Panc1 (cell line): ENCODE data around the gene NEURL1B. TPM values are rescaled to one million over a fixed set of nuclear protein-coding genes. Genes with fewer than 3 reads are reported as not detected.

Experiments
- ATAC-seq: fragments of 200-7000 bp; cut with Tn5 transposase; 2 replicates; pipeline ENCODE4 v1.9.1; 2020; ENCODE audit warnings: mild to moderate bottlenecking, moderate library complexity
- BruUV-seq: library from RNA; stranded (reverse); fragments of 400-500 nt; replicated peaks from 2 replicates; lab custom pipeline; 2021; lab: Mats Ljungman, UMichigan
- CTCF ChIA-PET: fragments of 300-600 bp; sonication (Branson Sonifier 250); formaldehyde crosslinking; loops from one replicate; lab custom pipeline; 2022; ENCODE audit warnings: antibody characterized with exemption; lab: Charles Lee
- POLR2A ChIA-PET: fragments of 300-600 bp; sonication (Branson Sonifier 250); formaldehyde crosslinking; loops from one replicate; lab custom pipeline; 2022; ENCODE audit warnings: antibody characterized with exemption; lab: Charles Lee
- DNase-seq: peaks from one replicate; pipeline ENCODE4 v3.0.0-alpha.2; 2010; ENCODE audit warnings: low read depth, low spot score
- H3K27ac ChIP-seq: 2 replicates; pipeline ENCODE4 v1.5.1; 2011; ENCODE audit warnings: mild to moderate bottlenecking, low read length, inconsistent platforms
- H3K27me3 ChIP-seq: fragments of 200-500 bp; sonication (Bioruptor generic); 2 replicates; pipeline ENCODE4 v1.6.0; 2014; ENCODE audit warnings: low read length, inconsistent platforms; ENCODE audit not compliant: control insufficient read depth, insufficient read depth
- H3K36me3 ChIP-seq: fragments of 200-500 bp; sonication (Bioruptor generic); 2 replicates; pipeline ENCODE4 v1.5.1; 2014; ENCODE audit warnings: inconsistent platforms, mild to moderate bottlenecking, low read length, moderate library complexity; ENCODE audit not compliant: control insufficient read depth, insufficient read depth
- H3K4me1 ChIP-seq: 2 replicates; pipeline ENCODE4 v1.5.1; 2011; ENCODE audit warnings: inconsistent platforms, mild to moderate bottlenecking, low read length, moderate library complexity; ENCODE audit not compliant: control insufficient read depth, insufficient read depth
- H3K4me3 ChIP-seq, 2 experiments: 2 replicates each; pipeline ENCODE4 v1.5.1; 2011 to 2012; ENCODE audit warnings: low read depth in 2 of 2, low read length in 2 of 2, mild to moderate bottlenecking in 2 of 2, inconsistent platforms in 1 of 2, moderate library complexity in 1 of 2
- H3K9me3 ChIP-seq: fragments of 200-500 bp; sonication (Bioruptor generic); 2 replicates; pipeline ENCODE4 v1.5.1; 2014; ENCODE audit warnings: low read depth, mild to moderate bottlenecking, inconsistent platforms, low read length, moderate library complexity; ENCODE audit not compliant: control insufficient read depth, insufficient read depth
- POLR2AphosphoS5 ChIP-seq: IDR thresholded peaks from 2 replicates; pipeline ENCODE4 v1.6.1; 2012; ENCODE audit warnings: mild to moderate bottlenecking, low read depth, low read length, moderate library complexity
- REST ChIP-seq, 2 experiments: IDR thresholded peaks; 2 replicates each; pipeline ENCODE4 v1.6.1; 2011 to 2012; ENCODE audit warnings: low read depth in 2 of 2, control low read depth in 1 of 2, low read length in 1 of 2, mild to moderate bottlenecking in 1 of 2, moderate library complexity in 1 of 2; ENCODE audit not compliant: insufficient read depth in 1 of 2
- SIN3A ChIP-seq: IDR thresholded peaks from 2 replicates; pipeline ENCODE4 v1.6.1; 2012; ENCODE audit warnings: low read depth, mild to moderate bottlenecking, low read length, moderate library complexity, borderline replicate concordance; ENCODE audit not compliant: insufficient read depth
- TCF7L2 ChIP-seq: IDR thresholded peaks from 2 replicates; pipeline ENCODE4 v1.6.1; 2011; ENCODE audit warnings: mild to moderate bottlenecking, low read depth, low read length, inconsistent platforms
- in situ Hi-C: cut with HindIII; loops from 2 replicates; pipeline ENCODE4 v1.10.0; 2016; ENCODE audit warnings: low sequenced_read_pairs, low pct_unique_long_range_greater_than_20kb
- intact Hi-C: fragments of 100-400 bp; cut with micrococcal nuclease; formaldehyde crosslinking; loops from one replicate; pipeline ENCODE4 v1.10.0; 2022; ENCODE audit not compliant: unreplicated experiment
- total RNA-seq: library from RNA; stranded (reverse); gene quantifications from one replicate; pipeline ENCODE4 v1.2.1, GENCODE V29; 2021; ENCODE audit not compliant: unreplicated experiment
- TF ChIP-seq, protein P1 (sequence below): fragments of 450-650 bp; IDR thresholded peaks from 2 replicates; pipeline ENCODE4 v1.5.1; 2017; ENCODE audit warnings: mild to moderate bottlenecking

Gene NEURL1B
- total RNA-seq, 1 experiment from 2014 or later = 5.3 TPM

DNA sequence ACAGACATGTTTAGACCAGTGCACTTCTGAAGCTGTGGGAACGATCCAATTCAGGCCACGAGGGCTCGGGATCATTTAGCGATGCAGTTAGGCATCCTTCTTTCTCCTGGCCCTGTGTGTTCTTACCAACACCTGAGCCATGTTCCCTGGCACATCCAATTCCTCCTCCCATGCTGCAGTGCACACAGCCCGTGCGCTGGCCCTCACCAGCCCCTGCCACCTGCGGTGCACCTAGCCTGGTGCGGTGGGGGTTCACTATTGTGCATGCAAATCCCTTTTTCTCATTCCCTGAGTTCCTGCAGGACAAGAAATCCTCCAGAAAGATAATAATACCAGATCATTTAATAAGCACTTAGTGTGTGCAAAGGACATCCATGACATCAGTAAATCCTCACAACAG is 53.5 kb downstream of the NEURL1B start:
- intact Hi-C loops (no loop called here), in situ Hi-C loops (no loop called here)
- Histone ChIP-seq H3K4me1 (peaks cover 9% of the 10 kb centered on the region; the same call in 1 of the 2 replicates), H3K27ac (no peak overlapping the region), H3K36me3 (no peaks in the 10 kb centered on the region), H3K4me3 (no peak overlapping the region), H3K9me3 (no peaks in the 10 kb centered on the region), H3K27me3 (no peaks in the 10 kb centered on the region)
- TF ChIP-seq TCF7L2 (no peak), POLR2AphosphoS5 (no peak), SIN3A (no peak), REST (IDR thresholded peaks at IDR 0.05; ENCODE audit: insufficient read depth in 1 of 2, low read depth in 2 of 2, low read length in 1 of 2) (no peak)
- TF ChIP-seq, protein P1, sequence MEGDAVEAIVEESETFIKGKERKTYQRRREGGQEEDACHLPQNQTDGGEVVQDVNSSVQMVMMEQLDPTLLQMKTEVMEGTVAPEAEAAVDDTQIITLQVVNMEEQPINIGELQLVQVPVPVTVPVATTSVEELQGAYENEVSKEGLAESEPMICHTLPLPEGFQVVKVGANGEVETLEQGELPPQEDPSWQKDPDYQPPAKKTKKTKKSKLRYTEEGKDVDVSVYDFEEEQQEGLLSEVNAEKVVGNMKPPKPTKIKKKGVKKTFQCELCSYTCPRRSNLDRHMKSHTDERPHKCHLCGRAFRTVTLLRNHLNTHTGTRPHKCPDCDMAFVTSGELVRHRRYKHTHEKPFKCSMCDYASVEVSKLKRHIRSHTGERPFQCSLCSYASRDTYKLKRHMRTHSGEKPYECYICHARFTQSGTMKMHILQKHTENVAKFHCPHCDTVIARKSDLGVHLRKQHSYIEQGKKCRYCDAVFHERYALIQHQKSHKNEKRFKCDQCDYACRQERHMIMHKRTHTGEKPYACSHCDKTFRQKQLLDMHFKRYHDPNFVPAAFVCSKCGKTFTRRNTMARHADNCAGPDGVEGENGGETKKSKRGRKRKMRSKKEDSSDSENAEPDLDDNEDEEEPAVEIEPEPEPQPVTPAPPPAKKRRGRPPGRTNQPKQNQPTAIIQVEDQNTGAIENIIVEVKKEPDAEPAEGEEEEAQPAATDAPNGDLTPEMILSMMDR = no peak
- no peak for DNase-seq
- CTCF ChIA-PET = interaction anchor here (0.5 to 0.9 kb wide), 2 partner anchors 28 to 233 kb away, joined by 4 to 5 read pairs; no protein-coding TSS in a partner anchor
- POLR2A ChIA-PET = no interaction called here
- no TSS peak for BruUV-seq
- no peak for ATAC-seq

DNA sequence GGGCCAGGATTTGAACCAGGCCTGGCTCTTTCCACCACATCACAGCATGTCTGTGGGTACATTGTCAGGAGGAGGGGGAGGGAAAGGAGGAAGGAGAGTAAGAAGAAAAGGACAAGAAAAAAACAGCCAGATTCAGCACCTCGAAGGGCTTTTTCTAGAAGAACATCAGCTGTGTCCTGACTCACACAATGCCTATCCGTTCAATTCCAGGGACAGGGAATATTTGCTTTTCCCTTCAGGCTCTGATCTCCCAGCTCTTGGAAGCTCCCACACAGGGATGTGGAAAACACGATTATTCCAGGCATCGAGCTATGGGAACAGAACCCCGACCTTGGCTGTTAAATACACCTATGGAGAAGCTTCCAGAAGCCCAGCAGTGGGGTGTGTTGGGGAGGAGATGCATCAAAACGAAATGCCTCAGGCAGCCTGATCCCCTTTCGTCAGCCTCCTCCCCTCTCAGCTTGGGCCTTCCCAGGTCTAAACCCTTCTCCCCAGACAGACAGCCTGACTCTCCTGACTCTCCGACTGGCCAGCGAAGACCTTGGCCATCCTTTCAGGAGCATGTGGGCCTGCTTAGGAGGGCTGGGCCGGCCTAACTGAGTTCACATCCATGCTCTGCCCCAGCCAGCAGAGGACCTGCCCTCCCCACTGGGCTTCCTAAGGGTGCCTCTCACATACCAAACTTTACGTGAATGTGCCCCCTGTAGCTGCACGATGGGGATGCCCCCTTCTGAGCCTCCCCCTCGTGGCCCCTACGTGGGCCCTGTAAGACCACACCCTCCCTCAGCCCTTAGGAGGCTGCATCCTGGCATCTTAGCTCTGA is 54.4 kb downstream of the NEURL1B start:
- Histone ChIP-seq H3K4me1 (peaks cover 9% of the 10 kb centered on the region), H3K9me3 (no peaks in the 10 kb centered on the region), H3K27ac (no peak overlapping the region), H3K4me3 (no peak overlapping the region), H3K27me3 (no peaks in the 10 kb centered on the region), H3K36me3 (no peaks in the 10 kb centered on the region)
- POLR2A ChIA-PET = no interaction called here
- BruUV-seq = no TSS peak
- CTCF ChIA-PET = no interaction called here
- in situ Hi-C loops = no loop called here
- no peak for TF ChIP-seq TCF7L2
- TF ChIP-seq, protein P1 = no peak
- TF ChIP-seq POLR2AphosphoS5 = no peak
- no peak for TF ChIP-seq SIN3A
- no peak for TF ChIP-seq REST (IDR thresholded peaks at IDR 0.05; ENCODE audit: insufficient read depth in 1 of 2, low read depth in 2 of 2, low read length in 1 of 2)
- no peak for ATAC-seq
- intact Hi-C loops = no loop called here
- no peak for DNase-seq
